ENCODE data around the gene PAQR3.

The PAQR3 gene

GRCh38 chr4:78938868-78939666, at the start of gene PAQR3:
PAQR3 (minus strand) TSS chr4:78939438; CDS start chr4:78939224, 214 bp downstream.
- DNase-seq: peak; percentile 64 to 82

- DNase-seq: no peak
These were observed 48.4 kb upstream of the PAQR3 start for GRCh38 chr4:78987683-78988082.

- DNase-seq: peak; percentile 29 to 77
These were observed 45.4 kb upstream of the PAQR3 start for GRCh38 chr4:78984593-78984992.

- DNase-seq: peak in 1 of 2 experiments; percentile 14
These were observed 36.6 kb upstream of the PAQR3 start for GRCh38 chr4:78975865-78976264.

- DNase-seq: no peak
These were observed 32.5 kb upstream of the PAQR3 start for GRCh38 chr4:78971776-78972175.

GRCh38 chr4:78971326-78971725, 32.1 kb upstream of the PAQR3 start:
- no peak for DNase-seq

- DNase-seq: no peak
These were observed 23.4 kb upstream of the PAQR3 start for GRCh38 chr4:78962597-78963115.

- no peak for DNase-seq
These were observed 21.7 kb upstream of the PAQR3 start for GRCh38 chr4:78960926-78961325.

- DNase-seq: no peak
These were observed 17.7 kb upstream of the PAQR3 start for GRCh38 chr4:78956975-78957374.

GRCh38 chr4:78953769-78954666, 14.8 kb upstream of the PAQR3 start:
- DNase-seq: peak; percentile 48 to 59

- no peak for DNase-seq
These were observed 14.0 kb upstream of the PAQR3 start for GRCh38 chr4:78953231-78953630.

- DNase-seq: peak; percentile 16 to 42
These were observed 12.7 kb upstream of the PAQR3 start for GRCh38 chr4:78951862-78952472.

GRCh38 chr4:78949735-78950134, 10.5 kb upstream of the PAQR3 start:
- no peak for DNase-seq

GRCh38 chr4:78945651-78946179, 6.5 kb upstream of the PAQR3 start:
- DNase-seq: no peak

GRCh38 chr4:78944381-78944780, 5.1 kb upstream of the PAQR3 start:
- DNase-seq: no peak

GRCh38 chr4:78940752-78941151, 1.5 kb upstream of the PAQR3 start:
- no peak for DNase-seq

GRCh38 chr4:78939667-78940008, 400 bp upstream of the PAQR3 start:
- no peak for DNase-seq

GRCh38 chr4:78938474-78938867, 767 bp downstream of the PAQR3 start:
- peak in 1 of 2 experiments; percentile 22 for DNase-seq

GRCh38 chr4:78937837-78938236, 1.4 kb downstream of the PAQR3 start:
- DNase-seq: peak in 1 of 2 experiments; percentile 8

- no peak for DNase-seq
These were observed 2.2 kb downstream of the PAQR3 start for GRCh38 chr4:78936989-78937388.

GRCh38 chr4:78930016-78930629, 9.1 kb downstream of the PAQR3 start:
- DNase-seq: no peak

GRCh38 chr4:78928835-78929234, 10.4 kb downstream of the PAQR3 start:
- no peak for DNase-seq

GRCh38 chr4:78926826-78927225, 12.4 kb downstream of the PAQR3 start:
- DNase-seq: no peak

Data from NCI-H2081 (cell line).